Activated naive CD8-positive, alpha-beta T cell treated with anti-CD3 and anti-CD28 coated beads, Interleukin-2, amount 10 ng/mL, durations not matched to agents 7 days and 5 days (primary cell): ENCODE results near the gene SCYL3. TPM values are rescaled to one million over a fixed set of nuclear protein-coding genes. Genes with fewer than 3 reads are reported as not detected.
"Not testable (repeated sequence)": the region's sequence is repeated elsewhere in the genome, so short reads cannot be mapped to it uniquely, and the experiment has no call there.

Experiments
- ATAC-seq: fragments of 150-1000 bp; cut with Tn5 transposase; one replicate; pipeline ENCODE4 v1.10.0; 2021; ENCODE audit warnings: low read depth, moderate library complexity
- POLR2A ChIA-PET: fragments of 350-600 bp; sonication (Branson Sonifier 250); formaldehyde crosslinking; loops from one replicate; lab custom pipeline; 2021; ENCODE audit warnings: antibody characterized with exemption; lab: Charles Lee
- DNase-seq: peaks from one replicate; pipeline ENCODE4 v3.0.0; 2021
- H3K27ac Mint-ChIP-seq: one replicate; pipeline ENCODE4 v1.8.0; 2022; ENCODE audit warnings: mild to moderate bottlenecking, mixed read lengths
- H3K27me3 Mint-ChIP-seq: one replicate; pipeline ENCODE4 v1.8.0; 2022; ENCODE audit warnings: mild to moderate bottlenecking, moderate library complexity, mixed read lengths
- H3K36me3 Mint-ChIP-seq: one replicate; pipeline ENCODE4 v1.8.0; 2021; ENCODE audit warnings: mild to moderate bottlenecking, mixed read lengths
- H3K4me1 Mint-ChIP-seq: one replicate; pipeline ENCODE4 v1.8.0; 2021; ENCODE audit warnings: mixed read lengths
- H3K4me3 Mint-ChIP-seq: one replicate; pipeline ENCODE4 v1.8.0; 2022; ENCODE audit warnings: mild to moderate bottlenecking, moderate library complexity, mixed read lengths
- H3K9me3 Mint-ChIP-seq: one replicate; pipeline ENCODE4 v1.8.0; 2021; ENCODE audit warnings: mixed read lengths
- total RNA-seq, 2 experiments: library from RNA; stranded (reverse); gene quantifications; one replicate each; pipeline ENCODE4 v1.2.3, GENCODE V29; 2021

Gene SCYL3
- total RNA-seq = 10 to 100 TPM; 15.6 to 19.2 TPM

- DNase-seq (peak; percentile 90), ATAC-seq (peak; percentile 88)
- Mint-ChIP-seq H3K27ac (peak within 1 kb of the TSS; percentile 100), H3K4me3 (peak within 1 kb of the TSS; percentile 95), H3K36me3 (peaks cover 6% of the 10 kb centered on the region), H3K9me3 (no peaks in the 10 kb centered on the region), H3K27me3 (peaks cover 11% of the 10 kb centered on the region), H3K4me1 (peaks cover 40% of the 10 kb centered on the region)
- POLR2A ChIA-PET = interaction anchor here (0.5 to 5.2 kb wide), 18 partner anchors 9 to 526 kb away, joined by 3 to 45 read pairs (median 4); partner anchors contain the start of genes BLZF1, KIFAP3 and METTL18
Observed at GRCh38 chr1:169893645-169894423, at the start of gene SCYL3. Gene SCYL3 (minus strand): TSS chr1:169893896. CDS start chr1:169888840, 5,056 bp downstream.

GRCh38 chr1:169941982-169942830 is 48.5 kb upstream of the SCYL3 start:
- Mint-ChIP-seq H3K27ac (no peak overlapping the region), H3K4me1 (no peaks in the 10 kb centered on the region), H3K27me3 (no peaks in the 10 kb centered on the region), H3K9me3 (no peaks in the 10 kb centered on the region), H3K4me3 (no peak overlapping the region), H3K36me3 (no peaks in the 10 kb centered on the region)
- POLR2A ChIA-PET = no interaction called here
- ATAC-seq = no peak
- DNase-seq = no peak

GRCh38 chr1:169933984-169934725 is 40.5 kb upstream of the SCYL3 start:
- Mint-ChIP-seq H3K9me3 (no peaks in the 10 kb centered on the region), H3K4me3 (no peak overlapping the region), H3K36me3 (no peaks in the 10 kb centered on the region), H3K27ac (no peak overlapping the region), H3K4me1 (no peaks in the 10 kb centered on the region), H3K27me3 (no peaks in the 10 kb centered on the region)
- POLR2A ChIA-PET = no interaction called here
- ATAC-seq (no peak), DNase-seq (no peak)

GRCh38 chr1:169931795-169932231 is 38.1 kb upstream of the SCYL3 start:
- Mint-ChIP-seq H3K4me3 (no peak overlapping the region), H3K27me3 (no peaks in the 10 kb centered on the region), H3K4me1 (peaks cover 2% of the 10 kb centered on the region), H3K27ac (no peak overlapping the region), H3K36me3 (no peaks in the 10 kb centered on the region), H3K9me3 (no peaks in the 10 kb centered on the region)
- DNase-seq = no peak
- POLR2A ChIA-PET = no interaction called here
- ATAC-seq = no peak

GRCh38 chr1:169929210-169929526 is 35.5 kb upstream of the SCYL3 start:
- peaks cover 2% of the 10 kb centered on the region for H3K36me3 Mint-ChIP-seq
- POLR2A ChIA-PET = no interaction called here
- ATAC-seq (no peak), DNase-seq (no peak)
- H3K4me3 Mint-ChIP-seq = no peak overlapping the region
- peaks cover 6% of the 10 kb centered on the region for H3K4me1 Mint-ChIP-seq
- H3K9me3 Mint-ChIP-seq = no peaks in the 10 kb centered on the region
- no peak overlapping the region for H3K27ac Mint-ChIP-seq
- H3K27me3 Mint-ChIP-seq = no peaks in the 10 kb centered on the region

- Mint-ChIP-seq H3K36me3 (peaks cover 2% of the 10 kb centered on the region), H3K9me3 (no peaks in the 10 kb centered on the region), H3K4me1 (peaks cover 6% of the 10 kb centered on the region), H3K4me3 (no peak overlapping the region), H3K27me3 (no peaks in the 10 kb centered on the region), H3K27ac (no peak overlapping the region)
- no peak for DNase-seq
- POLR2A ChIA-PET = interaction anchor here (1.4 kb wide), 1 partner anchor 35 kb away, joined by 3 read pairs; the partner anchor contains the start of gene SCYL3
- peak; percentile 53 for ATAC-seq
Observed at GRCh38 chr1:169928438-169929209, 34.9 kb upstream of the SCYL3 start.

GRCh38 chr1:169925505-169926482 is 32.1 kb upstream of the SCYL3 start:
- DNase-seq (no peak), ATAC-seq (peak; percentile 86)
- peaks cover 6% of the 10 kb centered on the region for H3K4me1 Mint-ChIP-seq
- peaks cover 2% of the 10 kb centered on the region for H3K36me3 Mint-ChIP-seq
- no peak overlapping the region for H3K4me3 Mint-ChIP-seq
- POLR2A ChIA-PET = interaction anchor here (0.7 kb wide), 1 partner anchor 32 kb away, joined by 3 read pairs; the partner anchor contains the start of gene SCYL3
- no peaks in the 10 kb centered on the region for H3K9me3 Mint-ChIP-seq
- H3K27me3 Mint-ChIP-seq = no peaks in the 10 kb centered on the region
- peak overlapping the region; percentile 64 for H3K27ac Mint-ChIP-seq

- ATAC-seq (no peak), DNase-seq (no peak)
- POLR2A ChIA-PET = no interaction called here
- H3K4me3 Mint-ChIP-seq = no peak overlapping the region
- no peaks in the 10 kb centered on the region for H3K27me3 Mint-ChIP-seq
- H3K9me3 Mint-ChIP-seq = no peaks in the 10 kb centered on the region
- H3K4me1 Mint-ChIP-seq = peaks cover 6% of the 10 kb centered on the region
- H3K27ac Mint-ChIP-seq = no peak overlapping the region
- H3K36me3 Mint-ChIP-seq = peaks cover 2% of the 10 kb centered on the region
Observed at GRCh38 chr1:169924829-169925228, 31.1 kb upstream of the SCYL3 start.

- H3K27me3 Mint-ChIP-seq = no peaks in the 10 kb centered on the region
- H3K9me3 Mint-ChIP-seq = no peaks in the 10 kb centered on the region
- H3K36me3 Mint-ChIP-seq = peaks cover 2% of the 10 kb centered on the region
- H3K4me3 Mint-ChIP-seq = no peak overlapping the region
- no peak overlapping the region for H3K27ac Mint-ChIP-seq
- POLR2A ChIA-PET = no interaction called here
- ATAC-seq (no peak), DNase-seq (no peak)
- H3K4me1 Mint-ChIP-seq = peaks cover 6% of the 10 kb centered on the region
Observed at GRCh38 chr1:169924063-169924462, 30.4 kb upstream of the SCYL3 start.

- no peak for DNase-seq
- POLR2A ChIA-PET = no interaction called here
- no peak for ATAC-seq
Observed at GRCh38 chr1:169921080-169921479, 27.4 kb upstream of the SCYL3 start.

GRCh38 chr1:169918927-169919326 is 25.2 kb upstream of the SCYL3 start:
- POLR2A ChIA-PET = no interaction called here
- DNase-seq = no peak
- no peaks in the 10 kb centered on the region for H3K9me3 Mint-ChIP-seq
- ATAC-seq = no peak
- no peaks in the 10 kb centered on the region for H3K4me1 Mint-ChIP-seq
- no peaks in the 10 kb centered on the region for H3K36me3 Mint-ChIP-seq
- H3K27me3 Mint-ChIP-seq = no peaks in the 10 kb centered on the region
- no peak overlapping the region for H3K4me3 Mint-ChIP-seq
- H3K27ac Mint-ChIP-seq = no peak overlapping the region

More at GRCh38 chr1:169921080-169921479, 27.4 kb upstream of the SCYL3 start:
- Mint-ChIP-seq H3K27me3 (no peaks in the 10 kb centered on the region), H3K9me3 (no peaks in the 10 kb centered on the region), H3K4me3 (no peak overlapping the region), H3K4me1 (peaks cover 2% of the 10 kb centered on the region), H3K36me3 (peaks cover 2% of the 10 kb centered on the region), H3K27ac (no peak overlapping the region)

GRCh38 chr1:169918220-169918619 is 24.5 kb upstream of the SCYL3 start:
- H3K9me3 Mint-ChIP-seq, H3K4me1 Mint-ChIP-seq, DNase-seq, H3K4me3 Mint-ChIP-seq, H3K27ac Mint-ChIP-seq, POLR2A ChIA-PET, H3K36me3 Mint-ChIP-seq, H3K27me3 Mint-ChIP-seq, ATAC-seq: not testable (repeated sequence)
